Kidney tubule cell (primary cell): ENCODE results near the gene VWA2.

Source experiments
- DNase-seq: peaks from one replicate; pipeline ENCODE4 v3.0.0-alpha.2; 2018; ENCODE audit warnings: low spot score

VWA2 gene

GRCh38 chr10:114250236-114250635, 11.2 kb downstream of the VWA2 start:
- DNase-seq: no peak

GRCh38 chr10:114250716-114251115, 11.7 kb downstream of the VWA2 start:
- DNase-seq: no peak

GRCh38 chr10:114252092-114252491, 13.0 kb downstream of the VWA2 start:
- DNase-seq: no peak

- no peak for DNase-seq
Measured at GRCh38 chr10:114252883-114253282, 13.8 kb downstream of the VWA2 start.

GRCh38 chr10:114255227-114255626, 16.2 kb downstream of the VWA2 start:
- DNase-seq: no peak

GRCh38 chr10:114256008-114256765, 17.1 kb downstream of the VWA2 start:
- DNase-seq: no peak

- DNase-seq: peak; percentile 30
Measured at GRCh38 chr10:114256822-114257221, 17.8 kb downstream of the VWA2 start.

- no peak for DNase-seq
Measured at GRCh38 chr10:114257498-114257897, 18.4 kb downstream of the VWA2 start.

GRCh38 chr10:114258274-114258840, 19.3 kb downstream of the VWA2 start:
- DNase-seq: no peak

GRCh38 chr10:114259824-114260223, 20.8 kb downstream of the VWA2 start:
- no peak for DNase-seq

- DNase-seq: no peak
Measured at GRCh38 chr10:114260366-114260765, 21.3 kb downstream of the VWA2 start.

- peak; percentile 85 for DNase-seq
Measured at GRCh38 chr10:114261076-114261475, 22.0 kb downstream of the VWA2 start.

- no peak for DNase-seq
Measured at GRCh38 chr10:114262496-114262895, 23.4 kb downstream of the VWA2 start.

GRCh38 chr10:114265392-114266053, 26.5 kb downstream of the VWA2 start:
- no peak for DNase-seq

GRCh38 chr10:114266521-114266920, 27.5 kb downstream of the VWA2 start:
- no peak for DNase-seq

- DNase-seq: peak; percentile 89
Measured at GRCh38 chr10:114271075-114271778, 32.2 kb downstream of the VWA2 start.

- DNase-seq: peak; percentile 97
Measured at GRCh38 chr10:114271779-114272167, 32.7 kb downstream of the VWA2 start.

- DNase-seq: no peak
Measured at GRCh38 chr10:114272696-114273095, 33.6 kb downstream of the VWA2 start.

- no peak for DNase-seq
Measured at GRCh38 chr10:114273910-114274309, 34.9 kb downstream of the VWA2 start.

GRCh38 chr10:114274616-114275453, 35.8 kb downstream of the VWA2 start:
- DNase-seq: no peak

- DNase-seq: no peak
Measured at GRCh38 chr10:114276066-114276465, 37.0 kb downstream of the VWA2 start.

- no peak for DNase-seq
Measured at GRCh38 chr10:114276671-114277070, 37.6 kb downstream of the VWA2 start.
